GF-D8 (cell line): ENCODE measurements around the gene RANBP3.
"Not testable (repeated sequence)": the region's sequence is repeated elsewhere in the genome, so short reads cannot be mapped to it uniquely, and the experiment has no call there.

ENCODE experiments used
- DNase-seq: peaks from one replicate; lab custom pipeline; 2025; lab: John Stamatoyannopoulos, UW

The RANBP3 gene

GRCh38 chr19:5977785-5978605 lies at the start of gene RANBP3:
Gene RANBP3 (minus strand): TSS chr19:5978140. CDS start chr19:5978082, 58 bp downstream.
- peak; percentile 97 for DNase-seq

GRCh38 chr19:6026390-6027227 lies 48.7 kb upstream of the RANBP3 start:
- DNase-seq: no peak

- DNase-seq: not testable (repeated sequence)
Observed at GRCh38 chr19:6024756-6025155, 46.8 kb upstream of the RANBP3 start.

GRCh38 chr19:6023936-6024335 lies 46.0 kb upstream of the RANBP3 start:
- no peak for DNase-seq

GRCh38 chr19:6023085-6023682 lies 45.2 kb upstream of the RANBP3 start:
- DNase-seq: no peak

GRCh38 chr19:6022570-6023064 lies 44.7 kb upstream of the RANBP3 start:
- no peak for DNase-seq

GRCh38 chr19:6021878-6022569 lies 44.1 kb upstream of the RANBP3 start:
- DNase-seq: peak; percentile 8

GRCh38 chr19:6020972-6021805 lies 43.2 kb upstream of the RANBP3 start:
- no peak for DNase-seq

GRCh38 chr19:6020166-6020882 lies 42.4 kb upstream of the RANBP3 start:
- DNase-seq: peak; percentile 13

- DNase-seq: no peak
Observed at GRCh38 chr19:6018786-6019185, 40.8 kb upstream of the RANBP3 start.

- DNase-seq: no peak
Observed at GRCh38 chr19:6017576-6017975, 39.6 kb upstream of the RANBP3 start.

GRCh38 chr19:6015841-6016545 lies 38.1 kb upstream of the RANBP3 start:
- DNase-seq: no peak

GRCh38 chr19:6014551-6015135 lies 36.7 kb upstream of the RANBP3 start:
- DNase-seq: no peak

- no peak for DNase-seq
Observed at GRCh38 chr19:6012426-6013170, 34.7 kb upstream of the RANBP3 start.

GRCh38 chr19:6011794-6012193 lies 33.9 kb upstream of the RANBP3 start:
- no peak for DNase-seq

GRCh38 chr19:6011206-6011605 lies 33.3 kb upstream of the RANBP3 start:
- no peak for DNase-seq

GRCh38 chr19:6010107-6010506 lies 32.2 kb upstream of the RANBP3 start:
- DNase-seq: no peak

- no peak for DNase-seq
Observed at GRCh38 chr19:6007866-6008265, 29.9 kb upstream of the RANBP3 start.

- DNase-seq: no peak
Observed at GRCh38 chr19:6006896-6007295, 29.0 kb upstream of the RANBP3 start.
